Peyer's patch (tissue), 4 donors: ENCODE results near the gene CSNK2A3. TPM values are rescaled to one million over a fixed set of nuclear protein-coding genes. Genes with fewer than 3 reads are reported as not detected.

Experiments
- DNase-seq, 3 donors: peaks; one replicate each; pipeline ENCODE4 v3.0.0-alpha.2; 2017 to 2019
- H3K27ac ChIP-seq, 4 donors: fragments of 200-600 bp; sonication (generic); one replicate each; pipeline ENCODE4 v1.5.1; 2016 to 2019
- H3K27me3 ChIP-seq, 2 donors: fragments of 200-600 bp; sonication (generic); one replicate each; pipeline ENCODE4 v1.5.1; 2019
- H3K36me3 ChIP-seq, 3 donors: fragments of 200-600 bp; sonication (generic); one replicate each; pipeline ENCODE4 v1.5.1; 2016 to 2019
- H3K4me1 ChIP-seq, 4 donors: fragments of 200-600 bp; sonication (generic); one replicate each; pipeline ENCODE4 v1.5.1; 2016 to 2019
- H3K4me3 ChIP-seq, 4 donors: fragments of 200-600 bp; sonication (generic); 1 replicate in 3 of 4; 2 replicates in 1 of 4; pipeline ENCODE4 v1.5.1; 2016 to 2019; ENCODE audit warnings: mild to moderate bottlenecking in 1 of 4
- H3K9me3 ChIP-seq, 4 donors: fragments of 200-600 bp; sonication (generic); one replicate each; pipeline ENCODE4 v1.5.1; 2016 to 2019; ENCODE audit warnings: mild to moderate bottlenecking in 1 of 4
- POLR2A ChIP-seq, 2 donors: fragments of 450-650 bp; IDR thresholded peaks; one replicate each; pipeline ENCODE4 v1.5.1; 2017; ENCODE audit warnings: antibody characterized with exemption in 2 of 2, mild to moderate bottlenecking in 2 of 2, moderate library complexity in 2 of 2
- total RNA-seq, 4 donors: library from RNA; depleted of rRNA; stranded (reverse); fragments of >200 nt; gene quantifications; one replicate each; pipeline ENCODE4 v1.1.0, GENCODE V29; 2016
- TF ChIP-seq, protein P1 (sequence below), 6 experiments: fragments of 450-650 bp in 4 of 6; fragments of 200-600 bp in 2 of 6; sonication (generic) in 1 of 6; IDR thresholded peaks; one replicate each; pipeline ENCODE4 v1.5.1; 2017 to 2019; ENCODE audit warnings: antibody characterized with exemption in 6 of 6, mild to moderate bottlenecking in 3 of 6, moderate library complexity in 1 of 6

The CSNK2A3 gene
- total RNA-seq, 4 donors from 2014 or later, result 1.6 to 8.3 (median 2.0) TPM; not detected in 1

DNA sequence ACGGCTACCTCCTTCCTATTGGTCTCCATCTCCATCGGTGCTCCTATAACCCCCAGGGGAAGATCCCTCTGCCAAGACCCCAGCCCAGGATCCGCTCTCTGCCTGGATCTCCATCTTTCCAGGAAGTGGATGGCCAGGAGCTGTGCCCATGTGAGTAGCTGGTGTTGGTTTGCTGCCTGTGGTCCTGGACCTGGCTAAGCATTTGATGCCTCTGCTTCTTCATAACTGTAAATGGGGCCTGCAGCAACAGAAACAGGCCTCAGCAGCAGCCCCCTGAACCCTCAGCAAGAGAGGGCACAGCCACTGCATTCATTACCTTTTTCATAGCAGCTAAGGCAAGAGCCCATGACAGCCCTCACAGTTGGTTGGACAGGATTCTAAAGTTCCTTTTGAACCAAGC is 26.6 kb upstream of the CSNK2A3 start:
- Histone ChIP-seq H3K9me3 (no peaks in the 10 kb centered on the region), H3K4me1 (no peaks in the 10 kb centered on the region), H3K27me3 (no peaks in the 10 kb centered on the region), H3K27ac (no peak overlapping the region), H3K36me3 (no peaks in the 10 kb centered on the region), H3K4me3 (no peak overlapping the region)
- DNase-seq, result no peak
- TF ChIP-seq, protein P1, sequence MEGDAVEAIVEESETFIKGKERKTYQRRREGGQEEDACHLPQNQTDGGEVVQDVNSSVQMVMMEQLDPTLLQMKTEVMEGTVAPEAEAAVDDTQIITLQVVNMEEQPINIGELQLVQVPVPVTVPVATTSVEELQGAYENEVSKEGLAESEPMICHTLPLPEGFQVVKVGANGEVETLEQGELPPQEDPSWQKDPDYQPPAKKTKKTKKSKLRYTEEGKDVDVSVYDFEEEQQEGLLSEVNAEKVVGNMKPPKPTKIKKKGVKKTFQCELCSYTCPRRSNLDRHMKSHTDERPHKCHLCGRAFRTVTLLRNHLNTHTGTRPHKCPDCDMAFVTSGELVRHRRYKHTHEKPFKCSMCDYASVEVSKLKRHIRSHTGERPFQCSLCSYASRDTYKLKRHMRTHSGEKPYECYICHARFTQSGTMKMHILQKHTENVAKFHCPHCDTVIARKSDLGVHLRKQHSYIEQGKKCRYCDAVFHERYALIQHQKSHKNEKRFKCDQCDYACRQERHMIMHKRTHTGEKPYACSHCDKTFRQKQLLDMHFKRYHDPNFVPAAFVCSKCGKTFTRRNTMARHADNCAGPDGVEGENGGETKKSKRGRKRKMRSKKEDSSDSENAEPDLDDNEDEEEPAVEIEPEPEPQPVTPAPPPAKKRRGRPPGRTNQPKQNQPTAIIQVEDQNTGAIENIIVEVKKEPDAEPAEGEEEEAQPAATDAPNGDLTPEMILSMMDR (IDR thresholded peaks at IDR 0.05), result no peak
- TF ChIP-seq POLR2A (IDR thresholded peaks at IDR 0.05), result no peak

DNA sequence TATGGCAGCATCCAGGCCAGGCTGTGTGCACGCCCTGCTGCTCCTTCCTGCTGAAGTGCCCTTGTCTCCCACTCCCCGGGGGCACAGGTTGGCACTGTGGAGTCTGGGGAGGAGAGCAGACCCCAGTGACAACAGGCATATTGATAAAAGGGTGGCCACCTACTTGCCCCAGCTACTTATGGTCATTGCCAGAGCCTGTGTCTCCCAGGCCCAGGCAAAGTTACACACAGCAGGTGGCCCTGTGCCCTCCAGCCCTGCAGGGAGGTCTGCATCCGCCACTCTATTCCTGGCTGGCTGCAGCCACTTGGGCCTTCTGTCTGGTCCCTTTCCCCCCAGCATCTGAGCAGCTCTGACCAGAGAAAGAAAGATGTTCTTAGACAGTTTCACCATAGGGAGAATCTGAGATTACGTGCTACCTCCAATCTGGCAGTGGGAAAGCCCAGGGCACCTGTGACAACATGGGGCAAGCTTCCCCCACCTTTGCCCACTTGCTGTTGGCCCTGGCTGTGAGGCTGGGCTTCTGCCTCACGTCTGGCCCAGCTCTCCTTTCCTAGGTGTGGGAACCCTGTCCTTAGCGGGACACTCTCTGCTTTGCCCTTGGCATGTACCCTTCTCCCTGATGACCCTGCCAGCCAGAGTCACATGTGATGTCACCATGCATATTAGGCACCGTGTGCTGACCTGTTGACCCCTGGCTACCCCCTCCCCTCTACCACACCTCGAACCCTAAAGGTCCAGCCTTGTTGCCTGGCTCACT is 25.3 kb upstream of the CSNK2A3 start:
- no peaks in the 10 kb centered on the region for H3K27me3 ChIP-seq
- no peak for DNase-seq
- H3K4me3 ChIP-seq, result no peak overlapping the region
- no peaks in the 10 kb centered on the region for H3K36me3 ChIP-seq
- TF ChIP-seq, protein P1 (IDR thresholded peaks at IDR 0.05), result no peak
- TF ChIP-seq POLR2A (IDR thresholded peaks at IDR 0.05), result no peak
- H3K4me1 ChIP-seq, result no peaks in the 10 kb centered on the region
- no peak overlapping the region for H3K27ac ChIP-seq
- no peaks in the 10 kb centered on the region for H3K9me3 ChIP-seq

DNA sequence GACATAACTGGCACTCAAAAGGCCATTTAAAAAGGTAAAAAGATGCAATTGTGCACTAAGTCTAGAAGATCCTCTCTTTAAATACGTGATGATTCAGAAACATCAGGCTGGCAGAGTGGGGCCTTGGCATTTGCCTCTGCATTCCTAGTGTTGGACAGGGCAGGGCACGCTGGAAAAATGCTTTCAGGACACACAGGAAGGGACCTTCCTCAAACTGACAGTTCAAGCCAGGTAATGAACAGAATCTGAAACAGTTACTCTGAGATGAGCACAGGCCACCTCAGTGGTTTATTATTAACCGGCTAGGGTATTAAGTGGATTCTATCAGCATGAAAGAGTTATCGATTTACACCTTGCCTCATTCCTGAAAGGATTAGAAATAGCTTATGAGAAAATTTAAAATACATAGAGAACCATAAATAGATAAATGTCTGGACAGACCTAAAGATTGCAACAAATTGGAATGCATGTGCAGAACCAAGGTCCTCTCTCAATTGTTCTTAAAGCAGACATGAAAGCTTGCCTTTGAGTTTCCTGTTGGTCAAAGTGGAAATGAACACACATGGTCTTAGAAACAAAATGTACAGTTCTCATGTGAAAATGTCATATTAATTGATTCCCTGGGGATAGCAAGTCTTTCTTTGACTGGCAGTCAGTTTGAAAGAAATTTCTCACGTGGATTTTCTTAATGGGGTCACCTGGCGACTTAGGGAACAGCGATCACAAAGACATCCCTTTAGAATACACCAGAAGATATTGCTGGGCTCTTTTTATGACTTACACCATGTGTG is 21.5 kb upstream of the CSNK2A3 start:
- Histone ChIP-seq H3K4me1 (no peaks in the 10 kb centered on the region), H3K27ac (no peak overlapping the region), H3K9me3 (no peaks in the 10 kb centered on the region), H3K27me3 (no peaks in the 10 kb centered on the region), H3K4me3 (no peak overlapping the region), H3K36me3 (no peaks in the 10 kb centered on the region)
- no peak for DNase-seq
- TF ChIP-seq POLR2A (IDR thresholded peaks at IDR 0.05), result no peak
- TF ChIP-seq, protein P1 (IDR thresholded peaks at IDR 0.05), result no peak

DNA sequence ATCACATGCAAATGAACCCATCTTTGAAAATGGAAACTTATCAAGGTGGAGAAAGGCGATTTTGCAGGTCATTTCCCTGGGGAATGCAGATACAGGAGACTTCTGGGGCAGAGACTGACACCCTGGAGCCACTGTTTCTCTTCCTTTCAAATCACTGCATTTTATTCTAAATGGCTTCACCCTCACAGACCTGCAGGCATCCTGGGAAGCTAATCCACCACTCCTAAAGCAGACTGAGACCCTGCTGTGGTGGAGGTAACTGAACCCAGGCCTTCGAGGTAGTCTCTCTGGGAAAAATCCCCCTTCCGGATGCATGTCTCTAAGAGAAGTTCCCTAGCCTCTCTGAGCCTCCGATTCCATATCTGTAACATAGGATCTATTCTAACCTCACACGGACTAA is 20.9 kb upstream of the CSNK2A3 start:
- DNase-seq, result no peak
- Histone ChIP-seq H3K9me3 (no peaks in the 10 kb centered on the region), H3K27me3 (no peaks in the 10 kb centered on the region), H3K4me1 (no peaks in the 10 kb centered on the region), H3K27ac (no peak overlapping the region), H3K36me3 (no peaks in the 10 kb centered on the region), H3K4me3 (no peak overlapping the region)
- no peak for TF ChIP-seq POLR2A (IDR thresholded peaks at IDR 0.05)
- TF ChIP-seq, protein P1 (IDR thresholded peaks at IDR 0.05), result no peak

DNA sequence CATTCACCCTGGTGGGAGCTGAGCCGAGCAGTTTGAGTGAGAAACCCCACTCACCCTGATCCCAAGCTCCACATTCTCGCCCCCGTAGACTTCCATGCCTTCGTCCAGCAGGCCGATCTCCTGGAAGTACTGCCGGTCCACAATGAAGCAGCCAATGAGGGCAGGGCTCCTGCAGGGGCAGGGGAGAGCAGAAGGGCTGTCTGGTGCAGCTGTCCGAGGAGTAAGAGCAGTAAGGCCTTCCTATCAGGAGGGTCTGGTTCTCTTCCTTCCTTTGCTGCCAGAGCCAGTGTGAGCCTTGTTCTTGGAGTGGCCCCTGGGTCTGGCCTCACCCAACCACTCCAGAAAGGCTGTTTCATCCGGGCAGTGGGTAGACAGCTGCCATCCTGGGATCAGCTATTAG is 19.4 kb upstream of the CSNK2A3 start:
- H3K4me3 ChIP-seq, result no peak overlapping the region
- H3K27ac ChIP-seq, result no peak overlapping the region
- no peaks in the 10 kb centered on the region for H3K27me3 ChIP-seq
- DNase-seq, result no peak
- H3K4me1 ChIP-seq, result no peaks in the 10 kb centered on the region
- H3K36me3 ChIP-seq, result no peaks in the 10 kb centered on the region
- no peaks in the 10 kb centered on the region for H3K9me3 ChIP-seq
- TF ChIP-seq, protein P1 (IDR thresholded peaks at IDR 0.05), result no peak
- no peak for TF ChIP-seq POLR2A (IDR thresholded peaks at IDR 0.05)
